NT2/D1 (cell line): ENCODE data around the gene SRBD1.

Experiments used
- SUZ12 ChIP-seq: IDR thresholded peaks from 2 replicates; pipeline ENCODE4 v1.6.1; 2011; ENCODE audit not compliant: insufficient read length, insufficient read depth; ENCODE audit errors: extremely low read depth
- ZNF274 ChIP-seq: IDR thresholded peaks from 2 replicates; pipeline ENCODE4 v1.6.1; 2011; ENCODE audit warnings: mild to moderate bottlenecking, low read depth, low read length

DNA sequence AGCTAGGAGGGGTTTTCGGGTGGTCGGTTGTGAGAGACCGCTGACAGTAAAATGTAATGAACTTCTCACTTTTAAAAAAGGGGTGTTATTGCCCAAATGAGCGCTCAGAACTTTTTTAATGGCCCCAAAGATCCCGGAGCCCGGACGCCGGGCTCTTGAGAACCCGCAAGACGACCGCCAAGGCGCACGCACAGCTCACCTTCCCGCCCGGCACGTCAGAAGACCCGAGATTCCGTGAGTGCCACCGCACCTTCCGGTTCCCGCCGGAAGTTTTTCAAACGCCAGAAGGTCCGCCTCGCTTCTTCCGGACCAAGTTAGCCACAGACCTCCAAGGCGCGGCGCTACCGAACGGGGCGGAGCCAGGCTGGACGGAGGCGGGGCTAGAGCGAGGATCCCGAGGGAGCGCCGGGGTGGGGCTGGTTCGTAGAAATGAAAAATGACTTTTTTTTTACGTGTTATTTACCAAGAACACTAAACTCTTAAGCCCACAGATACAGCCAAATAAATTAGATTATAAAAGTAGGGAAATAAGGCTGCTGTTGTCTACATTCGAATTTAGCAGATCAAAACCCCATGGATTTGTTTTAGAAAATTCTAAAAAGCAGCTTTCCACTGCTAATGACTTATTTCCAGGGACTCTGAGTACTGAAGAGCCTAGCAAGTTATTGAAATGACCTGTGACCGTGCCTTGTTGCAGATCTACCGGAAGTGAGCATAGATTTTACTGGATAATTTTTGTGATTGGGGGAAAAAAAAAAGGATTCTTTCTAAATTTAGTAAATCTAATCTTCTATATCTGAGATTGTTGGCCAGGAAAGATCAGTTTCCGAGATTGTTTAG lies at the start of gene SRBD1:
- TF ChIP-seq ZNF274 (no peak), SUZ12 (no peak)
